B cell (primary cell): ENCODE measurements around the gene PHACTR4. TPM values are rescaled to one million over a fixed set of nuclear protein-coding genes. Genes with fewer than 3 reads are reported as not detected.

Experiments
- ATAC-seq: fragments of 200-7000 bp; cut with Tn5 transposase; one replicate; pipeline ENCODE4 v1.10.0; 2021; ENCODE audit warnings: low read depth, mild to moderate bottlenecking, moderate number of reproducible peaks, moderate library complexity
- CTCF ChIA-PET: fragments of 350-600 bp; sonication (Branson Sonifier 250); formaldehyde crosslinking; loops from one replicate; lab custom pipeline; 2021; ENCODE audit warnings: antibody characterized with exemption, inconsistent platforms; lab: Charles Lee
- POLR2A ChIA-PET: fragments of 350-600 bp; sonication (Branson Sonifier 250); formaldehyde crosslinking; loops from one replicate; lab custom pipeline; 2021; ENCODE audit warnings: antibody characterized with exemption; lab: Charles Lee
- DNase-seq: peaks from one replicate; pipeline ENCODE4 v3.0.0; 2013
- H2AFZ ChIP-seq: 2 replicates; pipeline ENCODE4 v1.6.1; 2012; ENCODE audit warnings: mild to moderate bottlenecking, low read depth, low read length; ENCODE audit not compliant: insufficient read depth, poor library complexity, severe bottlenecking
- H3K27ac ChIP-seq, 2 donors: 1 replicate in 1 of 2; 2 replicates in 1 of 2; pipeline ENCODE4 v1.5.1; 2012 to 2013; ENCODE audit warnings: low read length in 2 of 2, mild to moderate bottlenecking in 2 of 2, moderate library complexity in 1 of 2
- H3K27me3 ChIP-seq, 4 experiments: fragments of 200-600 bp in 1 of 4; sonication (generic) in 1 of 4; replicated peaks in 1 of 4; 1 replicate in 2 of 4; 2 replicates in 2 of 4; pipeline versions ENCODE4 v1.6.1 to v1.7.0; 2013 to 2016; ENCODE audit warnings: low read length in 3 of 4, mild to moderate bottlenecking in 2 of 4, mixed read lengths in 1 of 4, moderate library complexity in 1 of 4; ENCODE audit not compliant: insufficient read depth in 4 of 4, control insufficient read depth in 3 of 4; ENCODE audit errors: control extremely low read depth in 1 of 4
- H3K36me3 ChIP-seq, 2 experiments: replicated peaks in 1 of 2; 1 replicate in 1 of 2; 2 replicates in 1 of 2; pipeline versions ENCODE4 v1.6.1 to v1.7.1; 2013; ENCODE audit warnings: low read length in 1 of 2; ENCODE audit not compliant: insufficient read depth in 2 of 2, control insufficient read depth in 1 of 2; ENCODE audit errors: control extremely low read depth in 1 of 2, extremely low read depth in 1 of 2
- H3K4me1 ChIP-seq, 2 donors: fragments of 200-600 bp in 1 of 2; sonication (generic) in 1 of 2; 1 replicate in 1 of 2; 2 replicates in 1 of 2; pipeline versions ENCODE4 v1.5.1 to v1.6.1; 2013 to 2017; ENCODE audit warnings: low read length in 2 of 2; ENCODE audit not compliant: control insufficient read depth in 2 of 2, insufficient read depth in 2 of 2
- H3K4me2 ChIP-seq: replicated peaks from 2 replicates; pipeline ENCODE3; 2012; ENCODE audit warnings: mild to moderate bottlenecking, low read depth, low read length; ENCODE audit not compliant: poor library complexity, severe bottlenecking
- H3K4me3 ChIP-seq, 5 experiments: fragments of 200-600 bp in 1 of 5; sonication (generic) in 1 of 5; 1 replicate in 3 of 5; 2 replicates in 2 of 5; pipeline versions ENCODE4 v1.5.1 to v1.7.0; 2011 to 2016; ENCODE audit warnings: low read length in 4 of 5, mild to moderate bottlenecking in 4 of 5, low read depth in 2 of 5, control low read depth in 1 of 5, moderate library complexity in 1 of 5; ENCODE audit not compliant: insufficient read depth in 1 of 5; ENCODE audit errors: control extremely low read depth in 1 of 5, extremely low read depth in 1 of 5
- H3K79me2 ChIP-seq: fragments of 200-600 bp; sonication (generic); one replicate; pipeline ENCODE4 v1.6.0; 2016; ENCODE audit warnings: low read length; ENCODE audit not compliant: control insufficient read depth, insufficient read depth
- H3K9ac ChIP-seq: fragments of 200-600 bp; sonication (generic); 2 replicates; pipeline ENCODE4 v1.6.1; 2017; ENCODE audit warnings: mild to moderate bottlenecking, low read length, moderate library complexity
- H3K9me3 ChIP-seq, 3 donors: one replicate each; pipeline versions ENCODE4 v1.6.1 to v1.7.1; 2013; ENCODE audit warnings: low read length in 2 of 3; ENCODE audit not compliant: control insufficient read depth in 2 of 3, insufficient read depth in 1 of 3; ENCODE audit errors: control extremely low read depth in 1 of 3
- H4K20me1 ChIP-seq: 2 replicates; pipeline ENCODE4 v1.6.0; 2012; ENCODE audit warnings: mild to moderate bottlenecking, low read length; ENCODE audit not compliant: insufficient read depth, control insufficient read depth, poor library complexity, severe bottlenecking
- H3K27ac Mint-ChIP-seq: one replicate; pipeline ENCODE4 v1.8.0; 2021; ENCODE audit warnings: mixed read lengths
- H3K27me3 Mint-ChIP-seq: one replicate; pipeline ENCODE4 v1.8.0; 2021; ENCODE audit warnings: mixed read lengths
- H3K4me1 Mint-ChIP-seq: one replicate; pipeline ENCODE4 v1.8.0; 2021; ENCODE audit warnings: mixed read lengths
- H3K4me3 Mint-ChIP-seq: one replicate; pipeline ENCODE4 v1.8.0; 2021; ENCODE audit warnings: mixed read lengths
- H3K9me3 Mint-ChIP-seq: one replicate; pipeline ENCODE4 v1.8.0; 2022; ENCODE audit warnings: mixed read lengths; ENCODE audit not compliant: insufficient read depth
- CTCF ChIP-seq: fragments of 200-600 bp; IDR thresholded peaks from one replicate; pipeline ENCODE4 v1.8.0; 2022; ENCODE audit warnings: antibody characterized with exemption, mild to moderate bottlenecking
- EZH2 ChIP-seq: IDR thresholded peaks from 2 replicates; pipeline ENCODE4 v1.6.1; 2012; ENCODE audit warnings: borderline replicate concordance, low read depth, mild to moderate bottlenecking, moderate library complexity, low read length; ENCODE audit not compliant: insufficient read depth, poor library complexity, severe bottlenecking
- WGBS: methylation state at CpG from one replicate; pipeline ENCODE4 v1.1.5; 2013; ENCODE audit warnings: missing lambda C conversion rate; ENCODE audit not compliant: insufficient coverage; 5-methylcytosine and 5-hydroxymethylcytosine counted together
- intact Hi-C: fragments of 100-400 bp; cut with micrococcal nuclease; formaldehyde crosslinking; loops from one replicate; pipeline ENCODE4 v1.10.0; 2022
- polyA plus RNA-seq: library from polyadenylated mRNA; depleted of rRNA; stranded (reverse); fragments of >200 nt; gene quantifications from 2 replicates; pipeline ENCODE4 v1.2.3, GENCODE V29; 2012
- small RNA-seq: library from RNA; depleted of rRNA; stranded (forward); fragments of <200 nt; gene quantifications from one replicate; pipeline ENCODE3, GENCODE V24; 2012; ENCODE audit warnings: low replicate concordance, low read depth; ENCODE audit not compliant: insufficient read length
- total RNA-seq, 2 donors: library from RNA; stranded (reverse); fragments of 120-200 nt in 1 of 2; gene quantifications; 1 replicate in 1 of 2; 2 replicates in 1 of 2; pipeline versions ENCODE4 v1.2.3 to v1.2.4, GENCODE V29; 2013 to 2022

PHACTR4 gene
- total and polyA plus RNA-seq, 2 donors (not counting 1 experiment from before 2014, with no cell fraction given), result 9.8 to 41.6 TPM

- no CpG with 5 or more reads among the region's 4 CpGs for WGBS
- Mint-ChIP-seq H3K27me3 (no peaks in the 10 kb centered on the region), H3K4me3 (no peak overlapping the region), H3K4me1 (no peaks in the 10 kb centered on the region), H3K27ac (no peak overlapping the region), H3K9me3 (no peaks in the 10 kb centered on the region)
- Histone ChIP-seq H2AFZ (no peak overlapping the region), H3K4me3 (no peak overlapping the region), H3K4me1 (no peaks in the 10 kb centered on the region), H3K36me3 (no peaks in the 10 kb centered on the region), H3K27me3 (no peaks in the 10 kb centered on the region), H3K9ac (no peak overlapping the region), H4K20me1 (no peaks in the 10 kb centered on the region), H3K79me2 (no peaks in the 10 kb centered on the region), H3K9me3 (no peaks in the 10 kb centered on the region), H3K27ac (no peak overlapping the region), H3K4me2 (no peak overlapping the region)
- intact Hi-C loops, result no loop called here
- POLR2A ChIA-PET, result interaction anchor here (0.7 kb wide), 1 partner anchor 211 kb away, joined by 3 read pairs; no protein-coding TSS in a partner anchor
- CTCF ChIA-PET, result interaction anchor here (0.6 kb wide), 1 partner anchor 254 kb away, joined by 3 read pairs; no protein-coding TSS in a partner anchor
- ATAC-seq (no peak), DNase-seq (no peak)
- TF ChIP-seq EZH2, result no peak
Measured at GRCh38 chr1:28545246-28545628, 175.7 kb downstream of the PHACTR4 start.

GRCh38 chr1:28548318-28548717 is 178.8 kb downstream of the PHACTR4 start:
- ChIA-PET POLR2A (no interaction called here), CTCF (no interaction called here)
- H3K4me2 ChIP-seq, result no peak overlapping the region
- Mint-ChIP-seq H3K4me3 (no peak overlapping the region), H3K9me3 (no peaks in the 10 kb centered on the region), H3K27me3 (no peaks in the 10 kb centered on the region), H3K27ac (no peak overlapping the region), H3K4me1 (peaks cover 10% of the 10 kb centered on the region)
- no peaks in the 10 kb centered on the region for H3K36me3 ChIP-seq
- no peak overlapping the region for H3K27ac ChIP-seq
- H2AFZ ChIP-seq, result no peak overlapping the region
- H3K79me2 ChIP-seq, result peaks cover 10% of the 10 kb centered on the region
- H3K9me3 ChIP-seq, result no peaks in the 10 kb centered on the region
- H3K9ac ChIP-seq, result no peak overlapping the region
- peaks cover 0 to 11% of the 10 kb centered on the region in 2 donors for H3K4me1 ChIP-seq
- no peak for ATAC-seq
- TF ChIP-seq EZH2 (no peak), CTCF (no peak)
- no peaks in the 10 kb centered on the region for H3K27me3 ChIP-seq
- intact Hi-C loops, result no loop called here
- no CpG with 5 or more reads among the region's 3 CpGs for WGBS
- H3K4me3 ChIP-seq, result no peak overlapping the region
- no peaks in the 10 kb centered on the region for H4K20me1 ChIP-seq
- no peak for DNase-seq

Small RNA genes lying within 50 kb of the gene (small RNA-seq; reads per million reads assigned to genes)
- gene RF00019, result not detected
- not detected for gene RNU6ATAC27P
- gene SNORA73A, result not detected
- gene SNORA73B, result 376 reads per million, percentile 97 among the genes with 10 or more reads in this experiment

Other genes starting within 250 kb of the PHACTR4 start
- 4.7 and 5.9 TPM in 2 replicates for gene PTAFR, start 193.1 kb upstream of the PHACTR4 start, total RNA-seq
- gene PTAFR, start 193.1 kb upstream of the PHACTR4 start, polyA plus RNA-seq, result 1.7 and 6.2 TPM in 2 replicates
- gene DNAJC8, start 136.7 kb upstream of the PHACTR4 start, total RNA-seq, result 74.6 and 79.0 TPM in 2 replicates
- 26.3 and 34.8 TPM in 2 replicates for gene DNAJC8, start 136.7 kb upstream of the PHACTR4 start, polyA plus RNA-seq
- gene ATP5IF1, start 133.6 kb upstream of the PHACTR4 start, total RNA-seq, result 81.1 and 88.1 TPM in 2 replicates
- 128 and 255 TPM in 2 replicates for gene ATP5IF1, start 133.6 kb upstream of the PHACTR4 start, polyA plus RNA-seq
- 4.5 and 4.8 TPM in 2 replicates for gene SESN2, start 110.2 kb upstream of the PHACTR4 start, total RNA-seq
- gene SESN2, start 110.2 kb upstream of the PHACTR4 start, polyA plus RNA-seq, result 5.4 and 9.0 TPM in 2 replicates
- 21.0 and 21.7 TPM in 2 replicates for gene MED18, start 40.7 kb upstream of the PHACTR4 start, total RNA-seq
- 5.4 and 8.7 TPM in 2 replicates for gene MED18, start 40.7 kb upstream of the PHACTR4 start, polyA plus RNA-seq
- gene RCC1, start 136.3 kb downstream of the PHACTR4 start, total RNA-seq, result 16.3 and 17.5 TPM in 2 replicates
- 9.7 and 10.9 TPM in 2 replicates for gene RCC1, start 136.3 kb downstream of the PHACTR4 start, polyA plus RNA-seq
- 45.2 and 48.5 TPM in 2 replicates for gene TRNAU1AP, start 183.3 kb downstream of the PHACTR4 start, total RNA-seq
- 39.8 and 42.1 TPM in 2 replicates for gene TRNAU1AP, start 183.3 kb downstream of the PHACTR4 start, polyA plus RNA-seq
- gene RAB42, start 222.5 kb downstream of the PHACTR4 start, total RNA-seq, result not detected in 2 replicates
- gene RAB42, start 222.5 kb downstream of the PHACTR4 start, polyA plus RNA-seq, result not detected in 2 replicates